DND-41 (cell line): ENCODE measurements around the gene NIM1K.

Experiments
- EZH2 ChIP-seq: IDR thresholded peaks from 3 replicates; pipeline ENCODE4 v1.6.1; 2012; ENCODE audit warnings: borderline replicate concordance, low read depth, mild to moderate bottlenecking, moderate library complexity, low read length, inconsistent platforms; ENCODE audit not compliant: severe bottlenecking
- TF ChIP-seq, protein P1 (sequence below): IDR thresholded peaks from 2 replicates; pipeline ENCODE4 v1.5.1; 2012; ENCODE audit warnings: borderline replicate concordance, low read length, moderate library complexity, mild to moderate bottlenecking; ENCODE audit not compliant: poor library complexity, severe bottlenecking; ENCODE audit errors: extremely low read depth

DNA sequence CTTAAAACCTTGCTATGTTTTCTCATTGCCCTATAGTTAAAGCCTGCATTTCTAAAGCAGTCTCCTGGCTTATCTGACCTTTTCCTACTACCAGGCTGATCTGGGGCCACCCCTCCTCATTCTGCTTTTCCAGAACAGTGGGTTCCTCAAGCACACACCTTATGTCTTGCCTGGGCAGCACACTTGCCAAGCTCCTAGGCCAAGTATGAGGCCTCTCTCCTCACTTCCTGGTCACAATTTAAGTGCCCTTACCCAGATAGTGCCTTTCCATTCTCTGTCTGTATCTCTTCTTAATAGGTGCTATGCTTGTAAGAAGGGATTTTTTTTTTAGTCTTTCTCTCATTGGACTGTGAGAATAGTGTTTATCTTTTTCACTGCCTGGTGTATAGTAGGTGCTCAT lies 81.5 kb downstream of the NIM1K start:
- TF ChIP-seq, protein P1, sequence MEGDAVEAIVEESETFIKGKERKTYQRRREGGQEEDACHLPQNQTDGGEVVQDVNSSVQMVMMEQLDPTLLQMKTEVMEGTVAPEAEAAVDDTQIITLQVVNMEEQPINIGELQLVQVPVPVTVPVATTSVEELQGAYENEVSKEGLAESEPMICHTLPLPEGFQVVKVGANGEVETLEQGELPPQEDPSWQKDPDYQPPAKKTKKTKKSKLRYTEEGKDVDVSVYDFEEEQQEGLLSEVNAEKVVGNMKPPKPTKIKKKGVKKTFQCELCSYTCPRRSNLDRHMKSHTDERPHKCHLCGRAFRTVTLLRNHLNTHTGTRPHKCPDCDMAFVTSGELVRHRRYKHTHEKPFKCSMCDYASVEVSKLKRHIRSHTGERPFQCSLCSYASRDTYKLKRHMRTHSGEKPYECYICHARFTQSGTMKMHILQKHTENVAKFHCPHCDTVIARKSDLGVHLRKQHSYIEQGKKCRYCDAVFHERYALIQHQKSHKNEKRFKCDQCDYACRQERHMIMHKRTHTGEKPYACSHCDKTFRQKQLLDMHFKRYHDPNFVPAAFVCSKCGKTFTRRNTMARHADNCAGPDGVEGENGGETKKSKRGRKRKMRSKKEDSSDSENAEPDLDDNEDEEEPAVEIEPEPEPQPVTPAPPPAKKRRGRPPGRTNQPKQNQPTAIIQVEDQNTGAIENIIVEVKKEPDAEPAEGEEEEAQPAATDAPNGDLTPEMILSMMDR: no peak
- no peak for TF ChIP-seq EZH2
